Endothelial cell (in vitro differentiated cells): ENCODE results near the gene JOSD2. TPM values are rescaled to one million over a fixed set of nuclear protein-coding genes. Genes with fewer than 3 reads are reported as not detected.

Source experiments
- DNase-seq: peaks from one replicate; pipeline ENCODE4 v3.0.0; 2021; ENCODE audit warnings: low spot score
- H3K27ac Mint-ChIP-seq: one replicate; pipeline ENCODE4 v1.8.0; 2021; ENCODE audit warnings: mixed read lengths, inconsistent platforms; ENCODE audit not compliant: unreplicated experiment
- H3K27me3 Mint-ChIP-seq: one replicate; pipeline ENCODE4 v1.8.0; 2021; ENCODE audit warnings: mild to moderate bottlenecking, moderate library complexity, mixed read lengths, inconsistent platforms; ENCODE audit not compliant: unreplicated experiment
- H3K36me3 Mint-ChIP-seq: one replicate; pipeline ENCODE4 v1.8.0; 2021; ENCODE audit warnings: mild to moderate bottlenecking, low read depth, mixed read lengths, inconsistent platforms; ENCODE audit not compliant: unreplicated experiment
- H3K4me1 Mint-ChIP-seq: one replicate; pipeline ENCODE4 v1.8.0; 2021; ENCODE audit warnings: mild to moderate bottlenecking, mixed read lengths, inconsistent platforms; ENCODE audit not compliant: unreplicated experiment
- H3K4me3 Mint-ChIP-seq: one replicate; pipeline ENCODE4 v1.8.0; 2021; ENCODE audit warnings: mild to moderate bottlenecking, mixed read lengths, inconsistent platforms; ENCODE audit not compliant: unreplicated experiment
- H3K9me3 Mint-ChIP-seq: one replicate; pipeline ENCODE4 v1.8.0; 2021; ENCODE audit warnings: mixed read lengths, inconsistent platforms; ENCODE audit not compliant: unreplicated experiment
- total RNA-seq: library from RNA; stranded (reverse); fragmentation: NEBNext Ultra II Directional; extraction: Animal tissue kit (Norgen Biotek cat#: 25700); gene quantifications from one replicate; pipeline ENCODE4 v1.2.1, GENCODE V29; 2021; ENCODE audit not compliant: unreplicated experiment
- TF ChIP-seq, protein P1 (sequence below): fragments of 200-600 bp; sonication (generic); IDR thresholded peaks from one replicate; pipeline ENCODE4 v1.5.0; 2021; ENCODE audit warnings: antibody characterized with exemption; ENCODE audit not compliant: unreplicated experiment

JOSD2 gene
- total RNA-seq, 1 donor from 2014 or later: 0.46 TPM

DNA sequence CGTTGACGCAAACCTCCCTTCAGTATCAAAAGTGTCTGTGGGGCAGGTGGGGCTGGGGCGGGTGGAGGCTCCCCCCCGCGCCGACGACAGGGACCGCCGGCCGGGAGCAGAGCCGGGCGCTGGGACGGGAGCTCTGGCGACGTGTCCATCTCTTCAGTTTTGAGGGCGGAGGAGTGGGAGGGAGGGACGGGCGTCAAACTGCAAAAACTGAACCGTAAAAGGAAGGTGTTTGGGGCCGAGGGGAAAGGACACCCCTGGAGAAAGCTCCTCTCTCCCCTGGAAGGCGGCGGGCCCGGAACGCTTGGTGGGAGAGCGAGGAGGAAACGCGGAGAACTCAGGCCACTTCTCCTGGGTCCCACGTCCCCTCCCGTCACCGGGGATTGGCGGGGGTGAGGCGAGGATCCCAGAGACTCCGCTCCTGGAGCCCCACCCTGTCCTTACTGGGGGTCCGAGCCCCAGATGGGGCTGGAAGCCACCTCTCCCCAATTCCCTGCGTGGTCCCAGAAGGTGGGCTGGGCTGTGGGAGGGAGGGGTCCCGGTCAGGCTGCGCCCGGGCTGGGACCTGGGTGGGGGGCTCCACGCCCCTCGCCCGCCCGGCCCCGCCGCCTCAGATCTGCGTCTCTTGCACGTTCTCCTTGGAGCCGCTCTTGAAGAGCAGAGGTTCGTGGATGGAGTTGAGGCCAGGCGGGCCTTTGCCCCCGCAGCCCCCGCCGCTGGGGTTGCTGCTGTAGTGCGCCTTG is 6.1 kb upstream of the JOSD2 start:
- H3K36me3 Mint-ChIP-seq: peaks cover 4% of the 10 kb centered on the region
- no peaks in the 10 kb centered on the region for H3K4me1 Mint-ChIP-seq
- H3K9me3 Mint-ChIP-seq: peaks cover 2% of the 10 kb centered on the region
- TF ChIP-seq, protein P1, sequence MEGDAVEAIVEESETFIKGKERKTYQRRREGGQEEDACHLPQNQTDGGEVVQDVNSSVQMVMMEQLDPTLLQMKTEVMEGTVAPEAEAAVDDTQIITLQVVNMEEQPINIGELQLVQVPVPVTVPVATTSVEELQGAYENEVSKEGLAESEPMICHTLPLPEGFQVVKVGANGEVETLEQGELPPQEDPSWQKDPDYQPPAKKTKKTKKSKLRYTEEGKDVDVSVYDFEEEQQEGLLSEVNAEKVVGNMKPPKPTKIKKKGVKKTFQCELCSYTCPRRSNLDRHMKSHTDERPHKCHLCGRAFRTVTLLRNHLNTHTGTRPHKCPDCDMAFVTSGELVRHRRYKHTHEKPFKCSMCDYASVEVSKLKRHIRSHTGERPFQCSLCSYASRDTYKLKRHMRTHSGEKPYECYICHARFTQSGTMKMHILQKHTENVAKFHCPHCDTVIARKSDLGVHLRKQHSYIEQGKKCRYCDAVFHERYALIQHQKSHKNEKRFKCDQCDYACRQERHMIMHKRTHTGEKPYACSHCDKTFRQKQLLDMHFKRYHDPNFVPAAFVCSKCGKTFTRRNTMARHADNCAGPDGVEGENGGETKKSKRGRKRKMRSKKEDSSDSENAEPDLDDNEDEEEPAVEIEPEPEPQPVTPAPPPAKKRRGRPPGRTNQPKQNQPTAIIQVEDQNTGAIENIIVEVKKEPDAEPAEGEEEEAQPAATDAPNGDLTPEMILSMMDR: no peak
- H3K27ac Mint-ChIP-seq: no peak overlapping the region
- DNase-seq: no peak
- peaks cover 15% of the 10 kb centered on the region for H3K27me3 Mint-ChIP-seq
- no peak overlapping the region for H3K4me3 Mint-ChIP-seq

DNA sequence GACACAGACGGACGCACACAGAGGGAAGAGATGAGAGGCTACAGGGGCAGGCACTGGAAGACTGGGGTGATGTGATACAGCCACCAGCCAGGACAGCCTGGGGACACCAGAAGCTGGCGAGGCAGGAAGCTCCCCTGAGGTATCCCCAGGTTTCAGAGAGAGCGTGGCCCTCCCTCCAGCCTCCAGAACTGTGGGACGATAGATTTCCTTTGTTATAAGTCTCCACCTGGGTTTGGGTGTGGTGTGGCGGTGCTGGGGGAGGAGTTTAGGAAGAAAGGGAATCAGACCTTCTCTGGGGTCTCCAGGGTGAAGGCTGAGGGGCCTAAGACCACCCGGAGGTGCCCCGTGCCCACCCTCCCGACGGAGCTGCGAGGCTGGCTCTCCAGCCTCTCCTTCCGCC is 5.5 kb upstream of the JOSD2 start:
- peaks cover 19% of the 10 kb centered on the region for H3K27me3 Mint-ChIP-seq
- H3K4me1 Mint-ChIP-seq: no peaks in the 10 kb centered on the region
- H3K27ac Mint-ChIP-seq: no peak overlapping the region
- H3K36me3 Mint-ChIP-seq: peaks cover 8% of the 10 kb centered on the region
- H3K4me3 Mint-ChIP-seq: no peak overlapping the region
- no peak for DNase-seq
- peaks cover 5% of the 10 kb centered on the region for H3K9me3 Mint-ChIP-seq
- TF ChIP-seq, protein P1: no peak

- peaks cover 25% of the 10 kb centered on the region for H3K27me3 Mint-ChIP-seq
- H3K9me3 Mint-ChIP-seq: peaks cover 9% of the 10 kb centered on the region
- no peaks in the 10 kb centered on the region for H3K4me1 Mint-ChIP-seq
- peaks cover 10% of the 10 kb centered on the region for H3K36me3 Mint-ChIP-seq
- TF ChIP-seq, protein P1: no peak
- no peak overlapping the region for H3K4me3 Mint-ChIP-seq
- no peak overlapping the region for H3K27ac Mint-ChIP-seq
- DNase-seq: no peak
These were observed 4.2 kb upstream of the JOSD2 start for GRCh38 chr19:50515168-50515561.

GRCh38 chr19:50514346-50515167 is 3.6 kb upstream of the JOSD2 start:
- H3K4me3 Mint-ChIP-seq: no peak overlapping the region
- no peaks in the 10 kb centered on the region for H3K4me1 Mint-ChIP-seq
- no peak for DNase-seq
- H3K27ac Mint-ChIP-seq: no peak overlapping the region
- peaks cover 24% of the 10 kb centered on the region for H3K27me3 Mint-ChIP-seq
- H3K36me3 Mint-ChIP-seq: peaks cover 10% of the 10 kb centered on the region
- H3K9me3 Mint-ChIP-seq: peaks cover 10% of the 10 kb centered on the region
- TF ChIP-seq, protein P1: no peak
